WTC11 (cell line): Measurements from ENCODE around the gene CYP27B1. TPM values are rescaled to one million over a fixed set of nuclear protein-coding genes. Genes with fewer than 3 reads are reported as not detected.

ENCODE experiments used
- ATAC-seq: fragments of 200-7000 bp; cut with Tn5 transposase; 2 replicates; pipeline ENCODE4 v1.10.0; 2021; ENCODE audit warnings: mild to moderate bottlenecking, moderate library complexity
- CTCF ChIA-PET: fragments of 300-600 bp; sonication (Branson Sonifier 250); formaldehyde crosslinking; loops from one replicate; lab custom pipeline; 2021; ENCODE audit warnings: antibody characterized with exemption; lab: Charles Lee
- POLR2A ChIA-PET: fragments of 350-600 bp; sonication (Branson Sonifier 250); formaldehyde crosslinking; loops from one replicate; lab custom pipeline; 2021; ENCODE audit warnings: antibody characterized with exemption; lab: Charles Lee
- DNase-seq: peaks from one replicate; pipeline ENCODE4 v3.0.0; 2021; ENCODE audit warnings: low spot score
- H3K27ac Mint-ChIP-seq: 2 replicates; pipeline ENCODE4 v1.8.0; 2021; ENCODE audit warnings: mixed read lengths
- H3K27me3 Mint-ChIP-seq: 2 replicates; pipeline ENCODE4 v1.8.0; 2021; ENCODE audit warnings: low read depth, mild to moderate bottlenecking, moderate library complexity, mixed read lengths
- H3K36me3 Mint-ChIP-seq: 2 replicates; pipeline ENCODE4 v1.8.0; 2021; ENCODE audit warnings: mixed read lengths
- H3K4me1 Mint-ChIP-seq: 2 replicates; pipeline ENCODE4 v1.8.0; 2022; ENCODE audit warnings: mixed read lengths
- H3K4me3 Mint-ChIP-seq: 2 replicates; pipeline ENCODE4 v1.8.0; 2021; ENCODE audit warnings: mild to moderate bottlenecking, moderate library complexity, mixed read lengths
- H3K9me3 Mint-ChIP-seq: 2 replicates; pipeline ENCODE4 v1.8.0; 2021; ENCODE audit warnings: mixed read lengths
- ATF1 ChIP-seq: sonication (generic); formaldehyde crosslinking; IDR thresholded peaks from 2 replicates; pipeline ENCODE4 v1.8.1; 2023; ENCODE audit warnings: mild to moderate bottlenecking, moderate library complexity, missing genetic modification reagents
- E2F1 ChIP-seq: sonication (generic); formaldehyde crosslinking; IDR thresholded peaks from 2 replicates; pipeline ENCODE4 v1.8.0; 2022; ENCODE audit warnings: mild to moderate bottlenecking, missing genetic modification reagents
- ELF4 ChIP-seq: sonication (generic); formaldehyde crosslinking; IDR thresholded peaks from 2 replicates; pipeline ENCODE4 v1.8.1; 2022; ENCODE audit warnings: low read depth, mild to moderate bottlenecking, moderate library complexity, missing genetic modification reagents
- FOXP1 ChIP-seq: sonication (generic); formaldehyde crosslinking; IDR thresholded peaks from 2 replicates; pipeline ENCODE4 v1.8.0; 2022; ENCODE audit warnings: missing genetic modification reagents, mild to moderate bottlenecking, moderate library complexity, borderline replicate concordance
- HMGA2 ChIP-seq: fragments of 250-450 bp; sonication (Bioruptor Pico); IDR thresholded peaks from 2 replicates; pipeline ENCODE4 v1.4.0; 2021; ENCODE audit warnings: mild to moderate bottlenecking, moderate library complexity
- JUN ChIP-seq: sonication (generic); formaldehyde crosslinking; IDR thresholded peaks from 2 replicates; pipeline ENCODE4 v1.8.0; 2023; ENCODE audit warnings: mild to moderate bottlenecking, missing genetic modification reagents
- MAX ChIP-seq: sonication (generic); formaldehyde crosslinking; IDR thresholded peaks from 2 replicates; pipeline ENCODE4 v1.8.0; 2022; ENCODE audit warnings: mild to moderate bottlenecking, missing genetic modification reagents
- NFYB ChIP-seq: sonication (generic); formaldehyde crosslinking; conservative IDR thresholded peaks from 2 replicates; pipeline ENCODE4 v1.8.0; 2022; ENCODE audit warnings: low read depth, missing genetic modification reagents
- NR1H2 ChIP-seq: sonication (generic); formaldehyde crosslinking; IDR thresholded peaks from 2 replicates; pipeline ENCODE4 v1.9.0; 2021; ENCODE audit warnings: mild to moderate bottlenecking, moderate library complexity, missing genetic modification reagents
- PREB ChIP-seq: sonication (generic); formaldehyde crosslinking; IDR thresholded peaks from 2 replicates; pipeline ENCODE4 v1.8.1; 2022; ENCODE audit warnings: mild to moderate bottlenecking, missing genetic modification reagents, moderate library complexity, borderline replicate concordance
- PRRX2 ChIP-seq: fragments of 250-450 bp; sonication (Bioruptor Pico); IDR thresholded peaks from 2 replicates; pipeline ENCODE4 v1.8.0; 2021; ENCODE audit warnings: mild to moderate bottlenecking
- RORB ChIP-seq: fragments of 250-450 bp; sonication (Bioruptor Pico); IDR thresholded peaks from 2 replicates; pipeline ENCODE4 v1.9.0; 2021; ENCODE audit warnings: mild to moderate bottlenecking
- SOX15 ChIP-seq: fragments of 250-450 bp; sonication (Bioruptor Pico); IDR thresholded peaks from 2 replicates; pipeline ENCODE4 v1.9.0; 2021; ENCODE audit warnings: mild to moderate bottlenecking
- SP1 ChIP-seq: sonication (generic); formaldehyde crosslinking; conservative IDR thresholded peaks from 2 replicates; pipeline ENCODE4 v1.8.1; 2022; ENCODE audit warnings: missing genetic modification reagents
- TCF7 ChIP-seq: sonication (generic); formaldehyde crosslinking; IDR thresholded peaks from 2 replicates; pipeline ENCODE4 v1.8.0; 2022; ENCODE audit warnings: mild to moderate bottlenecking, low read depth, missing genetic modification reagents, moderate library complexity
- ZBTB21 ChIP-seq: sonication (generic); formaldehyde crosslinking; IDR thresholded peaks from 2 replicates; pipeline ENCODE4 v1.8.1; 2023; ENCODE audit warnings: mild to moderate bottlenecking, missing genetic modification reagents, borderline replicate concordance
- ZNF423 ChIP-seq: fragments of 250-450 bp; sonication (Bioruptor Pico); IDR thresholded peaks from 2 replicates; pipeline ENCODE4 v2.1.2; 2022; ENCODE audit warnings: mild to moderate bottlenecking, moderate library complexity
- ZNF532 ChIP-seq: fragments of 250-450 bp; sonication (Bioruptor Pico); IDR thresholded peaks from 2 replicates; pipeline ENCODE4 v1.9.0; 2021; ENCODE audit warnings: mild to moderate bottlenecking, borderline replicate concordance
- total RNA-seq: library from RNA; stranded (reverse); gene quantifications from 3 replicates; pipeline ENCODE4 v1.2.3, GENCODE V29; 2021
- TF ChIP-seq, protein P1 (sequence below): sonication (generic); formaldehyde crosslinking; IDR thresholded peaks from 2 replicates; pipeline ENCODE4 v1.8.1; 2023; ENCODE audit warnings: mild to moderate bottlenecking, missing genetic modification reagents, moderate library complexity
- TF ChIP-seq, protein P2 (sequence below): fragments of 200-600 bp; IDR thresholded peaks from 2 replicates; pipeline ENCODE4 v1.8.0; 2022; ENCODE audit warnings: antibody characterized with exemption
- TF ChIP-seq, protein P3 (sequence below): sonication (generic); formaldehyde crosslinking; IDR thresholded peaks from 2 replicates; pipeline ENCODE4 v1.8.0; 2022; ENCODE audit warnings: mild to moderate bottlenecking, missing genetic modification reagents

Gene CYP27B1
- total RNA-seq, 1 experiment from 2014 or later: 2.1 TPM

DNA sequence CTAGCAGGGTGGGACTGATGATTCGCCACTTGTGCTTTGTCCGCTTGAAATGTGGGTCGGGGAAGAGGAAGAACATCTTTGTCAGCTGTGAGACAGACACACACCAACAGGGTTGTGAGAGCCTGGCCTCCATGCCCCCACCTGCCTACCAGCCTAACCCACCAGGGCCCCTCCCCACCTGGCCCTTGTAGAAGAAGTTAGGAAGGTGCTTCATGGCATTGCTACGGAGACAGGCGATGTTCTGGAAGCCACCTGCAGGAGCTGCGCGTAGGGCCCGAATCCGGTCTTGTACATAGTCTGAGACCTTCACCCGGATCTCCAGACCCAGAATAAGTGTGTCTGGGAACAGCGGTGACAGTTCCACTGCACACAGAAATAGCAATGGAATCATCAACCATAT, 2.7 kb upstream of the CYP27B1 start:
- ATAC-seq (no peak), DNase-seq (no peak)
- TF ChIP-seq ELF4 (no peak), RORB (CRISPR knock-in tag) (no peak), ZNF423 (CRISPR knock-in tag) (no peak), JUN (CRISPR knock-in tag) (no peak), ZBTB21 (no peak), PRRX2 (no peak), SOX15 (no peak), NFYB (CRISPR knock-in tag) (no peak)
- TF ChIP-seq, protein P1, sequence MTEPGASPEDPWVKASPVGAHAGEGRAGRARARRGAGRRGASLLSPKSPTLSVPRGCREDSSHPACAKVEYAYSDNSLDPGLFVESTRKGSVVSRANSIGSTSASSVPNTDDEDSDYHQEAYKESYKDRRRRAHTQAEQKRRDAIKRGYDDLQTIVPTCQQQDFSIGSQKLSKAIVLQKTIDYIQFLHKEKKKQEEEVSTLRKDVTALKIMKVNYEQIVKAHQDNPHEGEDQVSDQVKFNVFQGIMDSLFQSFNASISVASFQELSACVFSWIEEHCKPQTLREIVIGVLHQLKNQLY (CRISPR knock-in tag): no peak
- H3K27me3 Mint-ChIP-seq: peaks cover 54% of the 10 kb centered on the region
- ChIA-PET POLR2A (no interaction called here), CTCF (no interaction called here)
- H3K36me3 Mint-ChIP-seq: peaks cover 23% of the 10 kb centered on the region
- no peak overlapping the region for H3K4me3 Mint-ChIP-seq
- H3K27ac Mint-ChIP-seq: no peak overlapping the region
- no peaks in the 10 kb centered on the region for H3K9me3 Mint-ChIP-seq
- H3K4me1 Mint-ChIP-seq: peaks cover 27% of the 10 kb centered on the region

DNA sequence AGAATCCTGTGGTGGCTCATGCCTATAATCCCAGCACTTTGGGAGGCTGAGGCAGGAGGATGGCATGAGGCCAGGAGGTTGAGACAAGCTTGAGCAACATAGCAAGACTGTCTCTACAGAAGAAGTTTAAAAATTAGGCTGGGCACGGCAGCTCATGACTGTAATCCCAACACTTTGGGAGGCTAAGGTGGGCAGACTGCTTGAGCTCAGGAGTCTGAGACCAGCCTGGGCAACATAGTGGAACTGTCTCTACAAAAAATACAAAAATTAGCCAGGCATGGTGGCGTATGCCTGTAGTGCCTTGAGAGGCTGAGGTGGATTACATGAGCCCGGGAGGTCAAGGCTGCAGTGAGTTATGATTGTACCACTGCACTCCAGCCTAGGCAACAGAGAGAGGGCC, 998 bp upstream of the CYP27B1 start:
- TF ChIP-seq E2F1 (CRISPR knock-in tag) (no peak), ATF1 (CRISPR knock-in tag) (no peak), TCF7 (CRISPR knock-in tag) (no peak)
- H3K4me1 Mint-ChIP-seq: peaks cover 37% of the 10 kb centered on the region
- POLR2A ChIA-PET: interaction anchor here (0.9 to 1.3 kb wide), 2 partner anchors 15 to 23 kb away, joined by 3 to 4 read pairs; partner anchors contain the start of genes TSFM and TSPAN31

DNA sequence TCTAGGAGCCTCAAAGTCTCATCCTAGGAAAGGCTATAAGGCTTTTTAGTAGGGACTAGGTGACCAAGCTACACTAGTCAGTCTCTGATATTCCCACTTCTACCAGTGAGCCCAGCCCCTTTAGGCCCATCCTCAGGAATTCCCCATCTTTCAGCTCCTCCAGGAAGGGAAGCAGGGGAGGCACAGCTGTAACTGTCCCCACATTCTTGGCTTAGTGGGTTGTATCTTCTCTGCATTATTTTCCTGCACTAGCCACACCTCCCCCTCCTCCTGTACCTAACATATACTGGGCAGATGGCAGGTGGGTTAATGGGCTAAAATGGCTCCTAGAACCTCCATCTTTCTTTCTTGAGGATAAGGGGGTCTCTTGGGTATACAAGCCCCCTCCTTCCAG, 424 bp upstream of the CYP27B1 start:
- Mint-ChIP-seq H3K27me3 (peaks cover 61% of the 10 kb centered on the region), H3K9me3 (no peaks in the 10 kb centered on the region), H3K4me1 (peaks cover 36% of the 10 kb centered on the region), H3K27ac (no peak overlapping the region), H3K36me3 (peaks cover 23% of the 10 kb centered on the region), H3K4me3 (peak overlapping the region; percentile 74)
- no peak for DNase-seq
- CTCF ChIA-PET: interaction anchor here (1.0 to 5.3 kb wide), 7 partner anchors 11 to 156 kb away, joined by 3 to 80 read pairs (median 3); partner anchors contain the start of genes ARHGEF25 and CDK4
- POLR2A ChIA-PET: interaction anchor here (0.9 to 1.3 kb wide), 2 partner anchors 16 to 23 kb away, joined by 3 to 4 read pairs; partner anchors contain the start of genes TSFM and TSPAN31
- no peak for TF ChIP-seq TCF7 (CRISPR knock-in tag)
- TF ChIP-seq ZNF532: no peak
- TF ChIP-seq FOXP1 (CRISPR knock-in tag): no peak
- TF ChIP-seq SP1 (CRISPR knock-in tag): no peak
- no peak for TF ChIP-seq PREB (CRISPR knock-in tag)
- TF ChIP-seq, protein P2, sequence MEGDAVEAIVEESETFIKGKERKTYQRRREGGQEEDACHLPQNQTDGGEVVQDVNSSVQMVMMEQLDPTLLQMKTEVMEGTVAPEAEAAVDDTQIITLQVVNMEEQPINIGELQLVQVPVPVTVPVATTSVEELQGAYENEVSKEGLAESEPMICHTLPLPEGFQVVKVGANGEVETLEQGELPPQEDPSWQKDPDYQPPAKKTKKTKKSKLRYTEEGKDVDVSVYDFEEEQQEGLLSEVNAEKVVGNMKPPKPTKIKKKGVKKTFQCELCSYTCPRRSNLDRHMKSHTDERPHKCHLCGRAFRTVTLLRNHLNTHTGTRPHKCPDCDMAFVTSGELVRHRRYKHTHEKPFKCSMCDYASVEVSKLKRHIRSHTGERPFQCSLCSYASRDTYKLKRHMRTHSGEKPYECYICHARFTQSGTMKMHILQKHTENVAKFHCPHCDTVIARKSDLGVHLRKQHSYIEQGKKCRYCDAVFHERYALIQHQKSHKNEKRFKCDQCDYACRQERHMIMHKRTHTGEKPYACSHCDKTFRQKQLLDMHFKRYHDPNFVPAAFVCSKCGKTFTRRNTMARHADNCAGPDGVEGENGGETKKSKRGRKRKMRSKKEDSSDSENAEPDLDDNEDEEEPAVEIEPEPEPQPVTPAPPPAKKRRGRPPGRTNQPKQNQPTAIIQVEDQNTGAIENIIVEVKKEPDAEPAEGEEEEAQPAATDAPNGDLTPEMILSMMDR: no peak
- TF ChIP-seq, protein P3, sequence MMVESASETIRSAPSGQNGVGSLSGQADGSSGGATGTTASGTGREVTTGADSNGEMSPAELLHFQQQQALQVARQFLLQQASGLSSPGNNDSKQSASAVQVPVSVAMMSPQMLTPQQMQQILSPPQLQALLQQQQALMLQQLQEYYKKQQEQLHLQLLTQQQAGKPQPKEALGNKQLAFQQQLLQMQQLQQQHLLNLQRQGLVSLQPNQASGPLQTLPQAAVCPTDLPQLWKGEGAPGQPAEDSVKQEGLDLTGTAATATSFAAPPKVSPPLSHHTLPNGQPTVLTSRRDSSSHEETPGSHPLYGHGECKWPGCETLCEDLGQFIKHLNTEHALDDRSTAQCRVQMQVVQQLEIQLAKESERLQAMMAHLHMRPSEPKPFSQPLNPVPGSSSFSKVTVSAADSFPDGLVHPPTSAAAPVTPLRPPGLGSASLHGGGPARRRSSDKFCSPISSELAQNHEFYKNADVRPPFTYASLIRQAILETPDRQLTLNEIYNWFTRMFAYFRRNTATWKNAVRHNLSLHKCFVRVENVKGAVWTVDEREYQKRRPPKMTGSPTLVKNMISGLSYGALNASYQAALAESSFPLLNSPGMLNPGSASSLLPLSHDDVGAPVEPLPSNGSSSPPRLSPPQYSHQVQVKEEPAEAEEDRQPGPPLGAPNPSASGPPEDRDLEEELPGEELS (CRISPR knock-in tag): no peak
- TF ChIP-seq HMGA2 (CRISPR knock-in tag): no peak
- TF ChIP-seq NR1H2 (CRISPR knock-in tag): no peak
- TF ChIP-seq MAX (CRISPR knock-in tag): no peak
- TF ChIP-seq ELF4: no peak
- ATAC-seq: no peak

More for the DNA sequence above, 998 bp upstream of the CYP27B1 start:
- no peak for ATAC-seq
- no peaks in the 10 kb centered on the region for H3K9me3 Mint-ChIP-seq
- DNase-seq: no peak
- CTCF ChIA-PET: interaction anchor here (1.1 to 5.3 kb wide), 3 partner anchors 11 to 16 kb away, joined by 3 to 80 read pairs (median 4); partner anchors contain the start of gene CDK4
- peaks cover 23% of the 10 kb centered on the region for H3K36me3 Mint-ChIP-seq
- peaks cover 58% of the 10 kb centered on the region for H3K27me3 Mint-ChIP-seq
- no peak overlapping the region for H3K27ac Mint-ChIP-seq
- H3K4me3 Mint-ChIP-seq: no peak overlapping the region
